GM12892 (cell line): ENCODE results near the gene RASAL3. TPM values are rescaled to one million over a fixed set of nuclear protein-coding genes. Genes with fewer than 3 reads are reported as not detected.

Experiments
- DNase-seq: peaks from one replicate; pipeline ENCODE4 v3.0.0; 2011; ENCODE audit not compliant: insufficient read length
- FAIRE-seq: peaks from 2 replicates; lab custom pipeline; 2011; peaks lifted over from hg19 to GRCh38; lab: Jason Lieb, UNC
- POLR2A ChIP-seq: IDR thresholded peaks from 2 replicates; pipeline ENCODE4 v1.6.1; 2011; ENCODE audit warnings: low read depth, low read length, control low read depth
- POLR2AphosphoS5 ChIP-seq: IDR thresholded peaks from 2 replicates; pipeline ENCODE4 v1.6.1; 2011; ENCODE audit warnings: low read depth, low read length, control low read depth
- TAF1 ChIP-seq: IDR thresholded peaks from 2 replicates; pipeline ENCODE4 v1.6.1; 2011; ENCODE audit warnings: low read depth, mild to moderate bottlenecking, control low read depth, low read length, borderline replicate concordance
- polyA plus RNA-seq: library from polyadenylated mRNA; unstranded; fragments of >200 nt; gene quantifications from one replicate; pipeline ENCODE4 v1.2.1, GENCODE V29; 2012; ENCODE audit warnings: missing spikeins, inconsistent platforms; ENCODE audit not compliant: missing spikeins

RASAL3 gene
- polyA plus RNA-seq: 21.3 TPM

- DNase-seq (peak; percentile 67), FAIRE-seq (peak; percentile 97)
- TF ChIP-seq POLR2A (no peak), TAF1 (0 out of 2 replicates have a peak, but pooled peaks have one; percentile 36)
Observed at GRCh38 chr19:15464394-15465385, at the start of gene RASAL3. Gene RASAL3, minus strand, starts transcription at chr19:15464544. Its CDS starts 186 bp downstream, at chr19:15464358.

GRCh38 chr19:15511671-15512424 is 47.5 kb upstream of the RASAL3 start:
- no peak for DNase-seq
- TF ChIP-seq POLR2AphosphoS5 (no peak), TAF1 (no peak), POLR2A (no peak)
- no peak for FAIRE-seq

GRCh38 chr19:15508035-15508710 is 43.8 kb upstream of the RASAL3 start, which contains the start of gene CYP4F22:
Gene CYP4F22, plus strand, starts transcription at chr19:15508525. Its CDS starts 16,812 bp downstream, at chr19:15525337.
- DNase-seq: no peak
- no peak for FAIRE-seq

GRCh38 chr19:15507068-15508034 is 43.0 kb upstream of the RASAL3 start:
- no peak for FAIRE-seq
- TF ChIP-seq POLR2A (no peak), POLR2AphosphoS5 (no peak), TAF1 (no peak)
- DNase-seq: no peak

More at GRCh38 chr19:15508035-15508710, 43.8 kb upstream of the RASAL3 start, which contains the start of gene CYP4F22:
- TF ChIP-seq TAF1 (no peak), POLR2A (no peak), POLR2AphosphoS5 (no peak)

- TF ChIP-seq TAF1 (no peak), POLR2AphosphoS5 (no peak), POLR2A (no peak)
- FAIRE-seq: no peak
- DNase-seq: no peak
Observed at GRCh38 chr19:15506074-15506571, 41.8 kb upstream of the RASAL3 start.

GRCh38 chr19:15502264-15502663 is 37.9 kb upstream of the RASAL3 start:
- no peak for TF ChIP-seq TAF1
- no peak for TF ChIP-seq POLR2A
- no peak for TF ChIP-seq POLR2AphosphoS5
- FAIRE-seq: no peak
- DNase-seq: no peak

GRCh38 chr19:15501596-15501995 is 37.3 kb upstream of the RASAL3 start:
- FAIRE-seq (no peak), DNase-seq (no peak)
- TF ChIP-seq POLR2AphosphoS5: no peak
- TF ChIP-seq POLR2A: no peak
- no peak for TF ChIP-seq TAF1

GRCh38 chr19:15498910-15499309 is 34.6 kb upstream of the RASAL3 start:
- DNase-seq (no peak), FAIRE-seq (no peak)
- TF ChIP-seq POLR2AphosphoS5: no peak

GRCh38 chr19:15498156-15498858 is 34.0 kb upstream of the RASAL3 start:
- FAIRE-seq (no peak), DNase-seq (no peak)
- TF ChIP-seq TAF1 (no peak), POLR2A (no peak), POLR2AphosphoS5 (no peak)

- FAIRE-seq: no peak
- TF ChIP-seq TAF1 (no peak), POLR2AphosphoS5 (no peak), POLR2A (no peak)
- no peak for DNase-seq
Observed at GRCh38 chr19:15495151-15495550, 30.8 kb upstream of the RASAL3 start.
